Neuronal stem cell (in vitro differentiated cells): ENCODE results near the gene FPR3.

Experiments used
- DNase-seq: peaks from one replicate; pipeline ENCODE4 v3.0.0-alpha.2; 2013; ENCODE audit warnings: low spot score
- H2AFZ ChIP-seq: one replicate; pipeline ENCODE4 v1.6.1; 2013; ENCODE audit warnings: mild to moderate bottlenecking, low read length, inconsistent platforms
- H2AK5ac ChIP-seq: 2 replicates; pipeline ENCODE4 v1.6.1; 2013; ENCODE audit warnings: low read depth, mild to moderate bottlenecking, inconsistent platforms, low read length, moderate library complexity, mixed read lengths
- H2BK120ac ChIP-seq: 2 replicates; pipeline ENCODE4 v1.6.1; 2013; ENCODE audit warnings: low read depth, mild to moderate bottlenecking, inconsistent platforms, low read length, moderate library complexity, mixed read lengths
- H2BK12ac ChIP-seq: one replicate; pipeline ENCODE4 v1.6.1; 2013; ENCODE audit warnings: low read length, inconsistent platforms
- H2BK15ac ChIP-seq: 2 replicates; pipeline ENCODE4 v1.6.1; 2013; ENCODE audit warnings: mild to moderate bottlenecking, low read length, inconsistent platforms, mixed read lengths
- H2BK5ac ChIP-seq: one replicate; pipeline ENCODE4 v1.6.1; 2013; ENCODE audit warnings: inconsistent platforms, mild to moderate bottlenecking, low read length, moderate library complexity
- H3K14ac ChIP-seq: one replicate; pipeline ENCODE4 v1.6.1; 2013; ENCODE audit warnings: low read length, inconsistent platforms
- H3K18ac ChIP-seq: 2 replicates; pipeline ENCODE4 v1.6.1; 2013; ENCODE audit warnings: low read length, inconsistent platforms
- H3K23ac ChIP-seq: 2 replicates; pipeline ENCODE4 v1.6.1; 2013; ENCODE audit warnings: low read depth, mild to moderate bottlenecking, mixed read lengths, low read length, inconsistent platforms; ENCODE audit not compliant: poor library complexity
- H3K27ac ChIP-seq: replicated peaks from 3 replicates; pipeline ENCODE4 v1.5.1; 2013; ENCODE audit warnings: low read length, inconsistent platforms
- H3K27me3 ChIP-seq, 3 experiments: 2 replicates each; pipeline ENCODE4 v1.6.1; 2013; ENCODE audit warnings: low read length in 3 of 3, mild to moderate bottlenecking in 2 of 3, inconsistent platforms in 1 of 3, low read depth in 1 of 3, mixed read lengths in 1 of 3, moderate library complexity in 1 of 3; ENCODE audit not compliant: control insufficient read depth in 3 of 3, insufficient read depth in 3 of 3
- H3K36me3 ChIP-seq, 2 donors: replicated peaks in 1 of 2; 2 replicates each; pipeline ENCODE4 v1.6.1; 2013; ENCODE audit warnings: low read length in 2 of 2; ENCODE audit not compliant: control insufficient read depth in 2 of 2, insufficient read depth in 2 of 2
- H3K4ac ChIP-seq: 2 replicates; pipeline ENCODE4 v1.6.1; 2013; ENCODE audit warnings: inconsistent platforms, mild to moderate bottlenecking, low read length, moderate library complexity
- H3K4me1 ChIP-seq, 2 donors: 1 replicate in 1 of 2; 2 replicates in 1 of 2; pipeline ENCODE4 v1.6.1; 2013; ENCODE audit warnings: low read length in 2 of 2, low read depth in 1 of 2; ENCODE audit not compliant: control insufficient read depth in 2 of 2, insufficient read depth in 1 of 2
- H3K4me2 ChIP-seq: one replicate; pipeline ENCODE4 v1.6.1; 2013; ENCODE audit warnings: mild to moderate bottlenecking, low read length, inconsistent platforms; ENCODE audit not compliant: insufficient read depth, poor library complexity, severe bottlenecking
- H3K4me3 ChIP-seq, 2 donors: 2 replicates each; pipeline ENCODE4 v1.5.1; 2013; ENCODE audit warnings: low read length in 2 of 2, mild to moderate bottlenecking in 2 of 2, inconsistent platforms in 1 of 2, moderate library complexity in 1 of 2
- H3K79me1 ChIP-seq: one replicate; pipeline ENCODE4 v1.6.1; 2013; ENCODE audit warnings: low read depth, mild to moderate bottlenecking, inconsistent platforms, low read length, moderate library complexity
- H3K9ac ChIP-seq: one replicate; pipeline ENCODE4 v1.6.1; 2013; ENCODE audit warnings: mild to moderate bottlenecking, low read depth, low read length, inconsistent platforms; ENCODE audit not compliant: poor library complexity
- H3K9me3 ChIP-seq, 2 donors: replicated peaks in 1 of 2; 2 replicates each; pipeline versions ENCODE3 to v1.6.1; 2013; ENCODE audit warnings: low read length in 2 of 2, mild to moderate bottlenecking in 2 of 2, inconsistent platforms in 1 of 2, low read depth in 1 of 2, mixed read lengths in 1 of 2, moderate library complexity in 1 of 2; ENCODE audit not compliant: control insufficient read depth in 2 of 2, insufficient read depth in 1 of 2
- H4K8ac ChIP-seq: one replicate; pipeline ENCODE4 v1.6.1; 2013; ENCODE audit warnings: low read depth, mild to moderate bottlenecking, inconsistent platforms, low read length, moderate library complexity
- H4K91ac ChIP-seq: one replicate; pipeline ENCODE4 v1.6.1; 2013; ENCODE audit warnings: low read length, low read depth, mild to moderate bottlenecking, inconsistent platforms; ENCODE audit not compliant: poor library complexity
- WGBS, 2 donors: extraction: QIAGEN DNeasy Blood & Tissue Kit; methylation state at CpG; one replicate each; pipeline ENCODE4 v1.1.7; 2013; ENCODE audit warnings: missing lambda C conversion rate in 2 of 2, mixed read lengths in 1 of 2; ENCODE audit not compliant: insufficient read length in 2 of 2, insufficient replicate concordance in 1 of 2; ENCODE audit errors: extremely low coverage in 2 of 2; 5-methylcytosine and 5-hydroxymethylcytosine counted together

The FPR3 gene

GRCh38 chr19:51779181-51779580 lies 15.8 kb upstream of the FPR3 start:
- Histone ChIP-seq H2AFZ (no peak overlapping the region), H3K27me3 (peaks cover 0 to 7% (median 0%) of the 10 kb centered on the region in 3 experiments), H3K18ac (no peak overlapping the region), H2BK5ac (no peak overlapping the region), H3K27ac (no peak overlapping the region), H3K9me3 (no peaks in the 10 kb centered on the region), H3K4me3 (no peak overlapping the region), H3K14ac (no peak overlapping the region), H3K79me1 (no peaks in the 10 kb centered on the region), H3K23ac (no peak overlapping the region), H3K4me1 (no peaks in the 10 kb centered on the region), H3K36me3 (no peaks in the 10 kb centered on the region), H3K4me2 (no peak overlapping the region), H3K4ac (no peak overlapping the region), H2BK15ac (no peak overlapping the region), H3K9ac (no peak overlapping the region), H4K91ac (no peak overlapping the region), H2BK12ac (no peak overlapping the region), H4K8ac (no peak overlapping the region), H2AK5ac (no peak overlapping the region), H2BK120ac (no peak overlapping the region)
- DNase-seq: no peak
- no CpG with 5 or more reads among the region's 1 CpG for WGBS, 2 donors

- H2AFZ ChIP-seq: no peak overlapping the region
- no peaks in the 10 kb centered on the region for H3K79me1 ChIP-seq
- H4K8ac ChIP-seq: no peak overlapping the region
- H2BK15ac ChIP-seq: no peak overlapping the region
- H3K36me3 ChIP-seq: no peaks in the 10 kb centered on the region
- no peaks in the 10 kb centered on the region for H3K4me1 ChIP-seq
- no peak overlapping the region for H3K14ac ChIP-seq
- no peak overlapping the region for H2BK12ac ChIP-seq
- peaks cover 0 to 7% (median 0%) of the 10 kb centered on the region in 3 experiments for H3K27me3 ChIP-seq
- no peak overlapping the region for H2AK5ac ChIP-seq
- no peak overlapping the region for H3K23ac ChIP-seq
- H3K9ac ChIP-seq: no peak overlapping the region
- H3K4ac ChIP-seq: no peak overlapping the region
- H2BK120ac ChIP-seq: no peak overlapping the region
- no peak overlapping the region for H2BK5ac ChIP-seq
- H3K4me2 ChIP-seq: no peak overlapping the region
- H3K9me3 ChIP-seq: no peaks in the 10 kb centered on the region
- no peak for DNase-seq
- H3K18ac ChIP-seq: no peak overlapping the region
- H3K4me3 ChIP-seq: no peak overlapping the region
- no peak overlapping the region for H3K27ac ChIP-seq
- no CpG with 5 or more reads among the region's 2 CpGs for WGBS, 2 donors
- H4K91ac ChIP-seq: no peak overlapping the region
Measured at GRCh38 chr19:51779703-51780102, 15.3 kb upstream of the FPR3 start.

GRCh38 chr19:51780270-51780669 lies 14.7 kb upstream of the FPR3 start:
- H3K27me3 ChIP-seq: peaks cover 0 to 7% (median 0%) of the 10 kb centered on the region in 3 experiments
- H3K36me3 ChIP-seq: no peaks in the 10 kb centered on the region
- H2BK15ac ChIP-seq: no peak overlapping the region
- no peaks in the 10 kb centered on the region for H3K79me1 ChIP-seq
- H3K9ac ChIP-seq: no peak overlapping the region
- no peak overlapping the region for H2BK120ac ChIP-seq
- no peak overlapping the region for H3K27ac ChIP-seq
- no peak overlapping the region for H2AK5ac ChIP-seq
- no peaks in the 10 kb centered on the region for H3K9me3 ChIP-seq
- H3K4me3 ChIP-seq: no peak overlapping the region
- no peak overlapping the region for H3K14ac ChIP-seq
- no peak for DNase-seq
- WGBS, 2 donors: no CpG with 5 or more reads among the region's 2 CpGs
- no peak overlapping the region for H2BK12ac ChIP-seq
- H3K4me2 ChIP-seq: no peak overlapping the region
- H4K91ac ChIP-seq: no peak overlapping the region
- H2BK5ac ChIP-seq: no peak overlapping the region
- no peak overlapping the region for H4K8ac ChIP-seq
- no peak overlapping the region for H3K4ac ChIP-seq
- H2AFZ ChIP-seq: no peak overlapping the region
- H3K18ac ChIP-seq: no peak overlapping the region
- no peak overlapping the region for H3K23ac ChIP-seq
- no peaks in the 10 kb centered on the region for H3K4me1 ChIP-seq

GRCh38 chr19:51781999-51782398 lies 13.0 kb upstream of the FPR3 start:
- Histone ChIP-seq H3K9ac (no peak overlapping the region), H2AK5ac (no peak overlapping the region), H2AFZ (no peak overlapping the region), H3K27me3 (peaks cover 0 to 7% (median 0%) of the 10 kb centered on the region in 3 experiments), H2BK15ac (no peak overlapping the region), H3K4me1 (no peaks in the 10 kb centered on the region), H4K8ac (no peak overlapping the region), H3K36me3 (no peaks in the 10 kb centered on the region), H3K4me3 (no peak overlapping the region), H3K27ac (no peak overlapping the region), H3K4ac (no peak overlapping the region), H2BK5ac (no peak overlapping the region), H3K4me2 (no peak overlapping the region), H3K79me1 (no peaks in the 10 kb centered on the region), H3K14ac (no peak overlapping the region), H3K18ac (no peak overlapping the region), H3K23ac (no peak overlapping the region), H3K9me3 (peaks cover 0 to 2% of the 10 kb centered on the region in 2 donors), H4K91ac (no peak overlapping the region), H2BK12ac (no peak overlapping the region), H2BK120ac (no peak overlapping the region)
- WGBS, 2 donors: 100% methylated on average over 1 of the region's 3 CpGs; no CpG with 5 or more reads in 1 of the 2 donors
- no peak for DNase-seq
